HG03342 (cell line): Measurements from ENCODE around the gene EDNRA.

ENCODE experiments used
- ATAC-seq: cut with Tn5 transposase; IDR thresholded peaks from one replicate; pipeline ENCODE4 v1.9.1; 2021; ENCODE audit warnings: mild to moderate bottlenecking, moderate library complexity; ENCODE audit not compliant: unreplicated experiment

EDNRA gene

DNA sequence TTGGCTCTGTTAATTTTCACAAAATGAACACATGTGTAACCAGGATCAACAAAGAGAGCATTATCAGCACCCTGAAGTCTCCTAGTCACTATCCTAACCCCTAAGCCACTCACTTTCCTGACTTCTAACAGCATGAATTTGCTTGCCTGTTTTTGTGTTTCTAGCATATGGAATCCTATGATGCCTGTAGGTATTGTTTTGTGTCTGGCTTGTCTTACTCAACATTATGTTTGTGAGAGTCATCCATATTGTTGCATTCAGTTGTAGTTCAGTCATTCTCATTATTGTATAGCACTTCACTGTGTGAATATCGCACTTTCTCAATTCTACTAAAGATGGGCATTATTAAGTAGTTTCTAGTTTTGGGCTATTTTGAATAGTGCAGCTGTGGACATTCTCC lies 15.6 kb downstream of the EDNRA start:
- ATAC-seq, result no peak

DNA sequence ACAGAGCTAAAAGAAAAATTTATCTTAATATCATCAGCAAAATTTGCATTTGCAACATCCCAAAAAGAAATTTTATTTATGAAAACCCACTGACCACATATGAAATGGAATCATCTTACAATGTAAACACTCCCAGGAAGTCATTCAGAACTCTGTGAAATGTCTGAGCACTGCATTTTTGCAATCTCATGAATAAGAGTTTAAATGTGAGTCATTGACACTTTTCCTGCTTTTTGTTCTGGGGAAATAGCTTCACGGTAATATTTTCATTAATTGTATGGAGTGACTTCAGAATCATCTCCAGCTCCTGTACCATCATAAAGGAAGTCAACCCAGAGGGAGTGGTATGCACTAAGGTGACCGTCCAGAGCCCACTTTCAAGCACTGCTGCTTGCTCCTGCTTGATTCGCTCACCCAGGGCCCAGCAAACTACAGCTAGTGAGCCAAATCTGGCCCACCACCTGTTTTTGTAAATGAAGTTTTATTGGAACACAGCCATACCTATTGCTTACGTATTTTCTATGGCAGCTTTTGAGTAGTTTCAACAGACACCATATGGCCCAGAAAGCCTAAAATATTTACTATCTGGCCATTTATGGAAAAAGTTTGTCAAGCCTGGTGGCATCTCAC lies 17.2 kb downstream of the EDNRA start:
- no peak for ATAC-seq

DNA sequence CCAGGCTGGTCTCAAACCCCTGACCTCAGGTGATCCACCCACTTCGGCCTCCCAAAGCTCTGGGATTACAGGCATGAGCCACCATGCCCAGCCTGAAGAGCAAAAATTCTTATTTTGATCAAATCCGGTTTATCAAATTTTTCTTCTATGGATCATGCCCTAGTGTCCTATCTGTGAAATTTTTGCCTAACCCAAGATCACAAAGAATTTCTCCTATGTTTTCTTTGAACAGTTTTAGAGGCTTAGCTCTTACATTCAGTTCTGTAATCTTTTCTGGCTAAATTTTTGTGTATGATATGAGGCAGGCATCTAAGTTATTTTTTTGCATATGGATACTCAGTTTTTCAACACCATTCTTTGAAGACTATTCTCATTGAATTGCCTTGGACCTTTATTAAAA lies 27.4 kb downstream of the EDNRA start:
- no peak for ATAC-seq

DNA sequence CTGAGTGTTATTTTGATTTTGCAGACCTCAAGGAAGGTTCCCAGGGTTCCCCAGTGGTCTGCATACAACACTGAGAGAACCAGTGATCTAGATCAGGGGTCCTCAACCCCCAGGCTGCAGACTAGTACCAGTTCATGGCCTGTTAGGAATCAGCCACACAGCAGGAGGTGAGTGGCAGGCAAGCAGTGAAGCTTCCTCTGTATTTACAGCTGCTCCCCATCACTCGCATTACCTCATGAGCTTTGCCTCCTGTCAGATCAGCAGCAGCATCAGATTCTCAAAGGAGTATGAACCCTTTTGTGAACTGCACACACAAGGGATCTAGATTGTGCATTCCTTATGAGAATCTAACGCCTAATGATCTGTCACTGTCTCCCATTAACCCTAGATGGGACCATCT lies 28.5 kb downstream of the EDNRA start:
- no peak for ATAC-seq

DNA sequence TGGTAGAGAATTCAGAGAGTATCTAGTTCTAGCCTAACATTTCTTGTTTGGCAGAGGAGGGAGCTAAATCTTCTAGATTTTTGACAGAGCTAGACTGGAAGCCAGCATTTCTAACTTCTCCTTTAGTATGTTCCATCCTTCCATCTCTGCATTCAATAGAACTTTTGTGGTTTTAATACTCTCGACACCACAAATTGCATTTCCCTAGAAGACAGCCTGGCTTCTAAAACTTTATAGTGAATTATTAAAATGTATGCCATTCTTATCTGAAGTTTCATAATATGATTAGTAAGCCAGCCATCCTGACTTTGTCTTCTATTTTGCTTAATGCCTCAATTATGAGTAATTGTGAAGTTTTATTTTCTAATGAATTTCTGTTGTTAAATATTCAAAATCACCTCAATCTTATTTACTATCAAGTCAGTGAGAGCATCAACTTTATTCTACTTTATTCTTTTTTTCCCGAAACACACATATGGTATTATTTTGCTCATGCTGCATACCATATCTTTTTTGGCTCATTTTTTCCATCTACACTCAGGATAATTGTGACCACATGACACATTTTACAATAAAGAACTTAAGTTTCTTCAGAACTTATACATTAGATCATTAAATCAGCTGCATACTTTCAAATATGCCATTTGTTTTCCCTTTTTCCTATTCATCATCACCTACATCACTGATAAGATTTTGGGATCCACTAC lies 30.2 kb downstream of the EDNRA start:
- ATAC-seq, result no peak

DNA sequence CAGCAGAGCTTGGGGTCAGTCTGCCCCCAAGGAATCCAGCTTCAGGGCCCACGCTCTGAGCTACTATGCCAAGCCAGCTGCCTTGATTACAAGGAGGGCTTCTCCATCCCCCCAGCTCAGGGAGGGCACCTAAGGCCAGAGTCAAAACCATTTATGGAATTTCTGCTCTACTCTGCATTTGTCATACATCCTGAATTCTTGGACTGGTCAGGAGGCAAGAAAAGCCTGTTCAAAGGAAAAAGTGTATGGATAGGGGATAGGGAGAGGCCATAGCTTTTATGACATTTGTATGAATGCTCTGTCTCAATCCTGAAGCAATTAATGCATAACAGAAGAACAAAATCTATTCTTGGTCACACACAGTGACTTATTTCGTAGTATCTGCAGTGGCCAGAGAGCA lies 32.2 kb downstream of the EDNRA start:
- ATAC-seq, result no peak

DNA sequence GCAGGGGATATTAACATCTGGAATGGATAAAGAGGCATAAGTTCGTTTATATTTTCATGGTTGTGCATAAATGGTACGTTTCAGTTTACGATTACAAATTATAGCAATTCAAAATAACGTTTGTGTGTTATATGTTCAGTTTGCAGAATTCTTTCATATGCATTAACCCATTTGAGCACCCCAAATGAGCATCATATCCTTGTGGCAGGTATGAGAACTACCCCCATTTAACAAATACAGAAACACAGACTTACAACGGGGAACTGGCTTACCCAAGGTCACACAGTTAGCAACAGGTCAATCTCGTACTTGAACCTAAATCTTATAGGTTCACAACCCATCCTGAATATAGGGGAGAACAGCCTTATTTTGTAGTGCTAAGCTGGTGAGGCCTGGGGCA lies 33.1 kb downstream of the EDNRA start:
- ATAC-seq, result no peak

DNA sequence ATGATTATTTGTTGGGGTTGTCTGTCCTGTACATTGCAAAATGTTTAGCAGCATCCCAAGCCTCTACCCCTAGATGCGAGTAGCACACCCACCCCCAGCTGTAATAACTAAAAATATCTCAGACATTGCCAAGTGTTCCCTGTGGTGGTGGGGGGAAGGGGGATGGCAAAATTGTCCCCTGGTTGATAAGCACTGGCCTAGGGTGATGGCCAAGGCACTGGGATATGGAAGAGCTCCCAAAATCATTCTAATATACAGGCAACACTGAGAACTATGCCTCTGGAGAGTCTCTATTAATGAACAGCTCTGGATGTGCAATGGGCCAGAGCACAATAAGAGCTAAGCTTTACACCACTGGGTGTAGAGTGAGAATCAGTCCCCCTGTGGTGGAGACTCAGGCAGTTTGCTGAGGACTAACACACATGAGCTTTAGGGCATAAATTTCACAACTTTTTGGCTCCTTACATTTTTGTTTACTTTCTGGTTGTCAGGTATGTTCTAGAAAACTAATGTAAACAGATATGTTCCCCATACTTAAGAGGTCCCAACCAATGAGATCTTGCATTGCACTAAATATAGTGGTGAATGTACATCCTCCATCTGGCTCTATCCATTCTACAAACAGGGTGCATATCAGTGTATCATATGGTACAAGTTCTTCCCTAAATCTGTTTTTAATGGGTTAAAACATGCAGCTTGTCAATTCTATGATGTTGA lies 34.5 kb downstream of the EDNRA start:
- no peak for ATAC-seq

DNA sequence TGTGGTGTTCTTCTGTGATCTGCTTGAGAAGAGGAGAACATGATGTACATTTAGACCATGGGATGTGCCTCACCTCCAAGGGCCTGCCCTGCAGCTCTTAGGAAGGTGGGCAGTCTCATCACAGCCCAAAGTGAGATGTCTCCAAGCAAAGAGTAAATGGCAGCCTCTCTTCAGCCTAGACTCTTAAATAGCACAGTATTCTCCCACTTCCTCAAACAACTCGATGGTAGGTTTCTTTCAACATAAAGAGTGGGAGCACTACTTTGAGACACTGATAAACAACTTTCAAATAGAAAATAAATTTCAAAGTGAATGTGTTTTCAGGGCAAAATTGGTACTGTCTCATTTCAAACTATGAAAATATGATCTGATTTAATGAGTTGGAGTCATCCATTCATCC lies 35.2 kb downstream of the EDNRA start:
- ATAC-seq, result no peak

DNA sequence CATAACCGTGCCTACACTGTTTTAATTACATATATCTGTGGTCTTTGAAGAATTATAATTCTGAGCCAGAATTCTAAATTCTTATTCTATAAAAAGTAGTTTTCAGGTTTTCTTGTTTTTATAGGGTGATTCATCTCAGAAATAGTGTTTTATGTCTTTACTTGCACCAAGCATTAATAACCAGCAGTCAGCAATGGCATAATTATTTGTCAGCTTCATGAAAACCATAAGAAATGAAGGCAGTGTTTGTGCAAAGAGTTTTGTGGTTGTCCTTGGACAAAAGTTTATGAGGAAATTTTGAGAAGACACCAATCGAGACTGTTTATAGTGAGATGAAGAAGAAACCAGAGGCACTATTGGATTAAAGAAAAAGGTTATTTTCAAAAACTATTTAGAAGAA lies 37.2 kb downstream of the EDNRA start:
- ATAC-seq, result no peak

DNA sequence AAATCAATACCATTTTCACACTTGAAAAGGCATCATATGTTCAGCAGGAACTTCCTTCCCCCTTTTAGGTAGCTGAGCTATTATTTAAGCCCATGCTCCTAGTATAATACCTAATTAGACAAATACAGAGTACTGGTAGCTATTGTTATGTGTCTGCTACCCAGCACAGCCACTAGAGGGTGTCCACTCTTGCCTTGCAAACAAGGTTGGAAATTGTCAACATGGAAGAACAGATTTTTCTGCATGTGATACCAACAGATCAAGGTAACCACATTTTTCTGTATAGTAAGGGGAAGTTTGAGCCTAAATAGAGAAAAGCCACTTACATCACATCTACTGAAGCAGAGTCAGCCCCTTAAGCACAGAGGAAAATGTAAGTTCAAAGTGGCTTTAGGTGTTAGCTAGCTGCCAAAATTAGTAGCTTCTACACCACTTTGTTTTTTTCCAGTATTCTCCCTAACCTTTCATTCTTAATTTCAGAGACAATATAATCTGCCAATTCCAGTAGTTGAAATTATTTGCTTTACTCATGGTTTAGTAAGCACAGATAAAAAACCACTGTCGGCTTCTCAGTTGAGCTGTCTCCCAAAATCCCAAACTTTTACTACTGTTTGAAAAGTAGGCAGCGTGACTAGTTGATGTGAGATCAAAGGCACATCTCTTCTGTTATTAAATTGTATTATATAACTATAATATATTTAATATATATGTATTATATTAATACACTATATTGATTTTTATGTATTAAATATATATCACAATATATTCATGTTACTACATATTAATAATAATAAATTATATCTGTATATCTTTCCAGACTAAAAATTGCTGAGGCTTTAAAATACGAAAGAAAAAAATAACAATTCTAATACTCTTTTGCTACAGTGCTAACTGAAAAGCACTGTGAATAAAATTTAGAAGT lies 38.2 kb downstream of the EDNRA start:
- ATAC-seq, result peak; percentile 96

DNA sequence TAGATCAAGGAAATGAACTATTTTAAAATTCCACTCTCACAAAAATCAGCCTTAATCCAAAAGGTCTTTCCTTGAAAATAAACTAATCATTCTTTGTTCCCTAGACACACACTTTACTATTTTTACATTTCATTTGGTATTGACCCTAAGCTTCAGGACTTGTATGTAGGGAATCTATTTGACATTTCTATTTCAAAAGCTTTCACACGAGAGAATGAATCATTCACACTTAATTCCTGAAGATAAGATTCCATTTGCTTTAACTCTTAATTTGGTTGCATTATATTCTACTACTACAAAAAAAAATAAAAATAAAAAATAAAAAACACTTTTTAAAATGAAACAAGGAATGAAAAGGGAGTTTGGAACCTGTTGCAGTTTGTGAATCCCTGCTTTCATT lies 43.7 kb downstream of the EDNRA start:
- no peak for ATAC-seq

DNA sequence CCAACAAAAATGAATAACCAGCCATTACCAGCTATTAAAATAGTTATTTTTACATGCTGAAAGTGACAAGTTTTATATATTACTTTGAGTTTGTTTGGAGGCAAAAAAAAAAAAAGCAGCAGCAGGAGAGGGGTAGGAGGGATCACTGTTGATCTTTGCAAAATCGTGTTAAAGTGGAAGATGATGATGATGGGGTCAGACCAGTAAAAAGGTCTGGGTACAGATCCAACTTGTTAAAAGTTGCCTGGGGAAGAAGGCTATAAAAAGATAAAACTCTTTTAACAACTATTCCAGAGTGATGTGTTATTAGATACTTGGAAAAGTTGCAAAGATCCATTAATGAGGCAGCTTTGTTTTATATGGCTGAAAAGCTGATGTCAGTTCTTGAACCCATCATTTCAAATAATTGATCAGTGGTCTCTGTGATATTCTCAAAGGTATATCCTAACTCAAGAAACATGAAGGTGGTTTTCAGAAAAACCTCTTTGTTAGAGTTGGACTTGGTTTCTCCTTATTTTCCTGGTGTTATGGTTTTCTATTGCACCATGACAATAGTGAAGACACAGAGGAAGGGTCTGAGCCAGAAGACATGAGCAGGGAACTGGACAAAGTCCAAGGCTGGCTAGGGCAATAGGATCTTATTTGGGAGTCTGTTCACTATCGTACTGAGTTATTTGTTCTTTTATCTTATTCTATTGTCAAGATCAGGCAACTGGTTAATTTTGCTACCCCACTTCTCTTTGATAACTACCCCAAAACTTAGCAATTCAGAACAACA lies 44.8 kb downstream of the EDNRA start:
- ATAC-seq, result no peak

DNA sequence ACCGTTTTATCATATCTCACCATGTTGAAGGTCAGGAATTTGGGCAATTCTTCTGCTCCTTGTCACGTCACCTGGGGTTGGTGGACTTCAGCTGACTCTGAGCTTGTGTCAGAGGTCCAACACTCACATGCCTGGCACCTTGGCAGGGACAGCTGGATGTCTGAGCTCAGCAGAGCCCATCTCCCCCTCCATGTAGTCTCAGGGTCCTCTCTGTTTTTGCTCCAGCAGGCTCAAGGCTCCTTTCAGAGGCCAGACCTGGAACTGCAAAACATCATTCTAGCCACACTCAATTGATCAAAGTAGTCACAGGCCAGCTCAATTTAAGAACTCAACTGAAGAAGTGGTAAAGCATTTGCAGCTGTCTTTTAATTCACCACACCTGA lies 45.4 kb downstream of the EDNRA start:
- ATAC-seq, result no peak

DNA sequence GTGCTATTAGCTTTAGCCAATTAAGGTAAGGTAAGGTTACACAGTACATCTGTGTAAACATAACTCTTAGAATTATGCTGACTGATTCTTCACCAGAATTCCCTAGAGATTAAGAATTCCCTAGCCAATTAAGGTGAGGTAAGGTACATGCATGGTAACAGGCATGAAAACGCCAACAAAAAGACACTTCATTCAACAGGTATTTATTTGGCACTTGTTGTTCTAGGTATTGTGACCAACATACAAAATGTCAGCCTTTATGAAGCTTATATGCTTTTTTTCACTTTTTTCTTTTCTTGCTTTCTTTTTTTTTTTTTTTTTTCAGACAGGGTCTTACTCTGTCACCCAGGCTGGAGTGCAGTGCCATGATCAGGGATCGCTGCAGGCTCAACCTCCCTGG lies 47.2 kb downstream of the EDNRA start:
- no peak for ATAC-seq

DNA sequence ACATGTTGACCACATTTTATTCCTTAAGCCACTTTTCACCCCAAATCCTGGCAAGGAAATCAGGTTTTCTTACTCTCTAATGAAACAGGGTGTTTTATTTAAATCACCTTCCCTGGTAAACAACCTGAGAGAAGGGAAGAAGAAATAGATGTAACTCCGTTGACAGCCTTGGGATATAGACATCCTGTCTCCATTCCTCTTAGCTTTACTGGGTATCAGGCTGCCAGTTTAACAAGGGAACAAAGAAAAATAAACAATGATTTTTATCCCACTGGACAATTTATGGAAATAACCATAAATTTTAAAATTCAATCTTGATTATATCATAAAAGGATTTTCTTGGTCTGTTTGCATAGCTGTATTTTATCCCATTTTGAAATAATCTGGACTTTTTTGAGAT lies 49.2 kb downstream of the EDNRA start:
- no peak for ATAC-seq

DNA sequence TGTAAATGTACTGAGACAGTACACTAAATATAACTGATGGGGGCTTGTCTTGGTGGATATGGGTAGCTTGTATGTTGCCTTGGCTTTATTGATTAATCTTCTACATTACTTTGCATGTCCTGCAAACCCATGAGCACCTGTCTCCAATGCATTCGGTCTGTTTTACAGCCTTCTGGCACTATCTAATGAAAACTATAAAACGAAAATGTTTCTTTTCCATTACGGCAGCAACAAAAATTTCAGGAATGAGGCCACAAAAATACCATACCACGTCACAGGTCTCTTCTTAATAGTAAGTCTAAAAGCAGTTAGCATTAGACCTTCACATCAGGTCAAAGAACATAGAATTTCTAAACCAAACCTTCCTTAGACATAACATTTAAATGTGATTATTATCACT lies 49.8 kb downstream of the EDNRA start:
- no peak for ATAC-seq

DNA sequence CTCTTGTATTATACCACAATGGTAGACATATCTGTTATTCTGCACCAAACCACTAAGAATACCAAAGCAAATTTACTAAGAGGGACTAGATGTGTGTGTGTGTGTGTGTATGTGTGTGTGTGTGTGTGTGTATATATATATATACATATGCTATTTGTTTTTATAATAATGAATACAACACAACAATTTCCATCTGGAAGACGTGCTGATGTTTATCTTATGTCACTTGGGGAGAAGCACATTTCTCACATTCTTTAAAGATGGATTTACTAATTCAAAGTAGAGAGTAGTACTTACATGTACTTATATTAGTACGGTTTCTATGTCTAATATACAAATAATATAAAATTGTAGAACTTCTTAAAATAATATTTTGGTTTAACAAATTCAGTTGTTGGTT lies 52.0 kb downstream of the EDNRA start:
- ATAC-seq, result no peak

DNA sequence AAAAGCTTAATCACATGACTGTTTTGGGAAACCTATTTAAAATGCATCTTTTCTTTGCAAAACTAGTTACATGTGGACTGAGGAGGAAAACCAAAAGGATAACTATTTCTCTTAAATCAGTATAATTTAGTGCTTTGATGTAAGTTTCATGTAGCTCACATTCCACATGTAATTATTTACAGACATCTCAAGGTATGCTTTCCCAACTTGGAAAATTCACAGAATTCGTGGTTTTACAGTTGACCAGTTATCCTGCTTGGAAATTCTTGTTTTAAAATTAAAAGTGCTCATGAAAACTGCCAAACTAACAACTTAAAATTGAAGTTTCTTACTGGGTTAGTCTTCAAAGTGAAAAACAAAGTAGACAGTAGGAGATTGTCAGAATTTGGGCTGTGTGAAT lies 52.4 kb downstream of the EDNRA start:
- no peak for ATAC-seq

DNA sequence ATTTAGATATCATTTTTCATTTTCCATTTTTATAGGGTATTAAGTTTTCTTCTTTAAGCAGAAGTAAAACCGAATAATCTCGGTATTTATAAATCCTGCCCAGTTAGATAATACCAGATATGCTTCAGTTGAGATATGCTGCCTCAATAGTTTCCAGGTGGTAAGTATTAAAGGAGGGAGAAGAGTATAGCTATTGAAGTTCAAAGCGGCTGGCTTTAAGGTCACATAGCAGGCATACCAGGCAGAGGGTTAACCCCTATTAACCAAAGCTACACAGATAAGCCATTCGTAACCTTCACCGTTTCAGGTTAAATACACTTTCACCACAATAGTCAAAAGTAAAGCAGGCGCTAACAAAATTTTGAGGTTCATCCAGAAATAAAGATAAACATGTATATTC lies 54.2 kb downstream of the EDNRA start:
- no peak for ATAC-seq

DNA sequence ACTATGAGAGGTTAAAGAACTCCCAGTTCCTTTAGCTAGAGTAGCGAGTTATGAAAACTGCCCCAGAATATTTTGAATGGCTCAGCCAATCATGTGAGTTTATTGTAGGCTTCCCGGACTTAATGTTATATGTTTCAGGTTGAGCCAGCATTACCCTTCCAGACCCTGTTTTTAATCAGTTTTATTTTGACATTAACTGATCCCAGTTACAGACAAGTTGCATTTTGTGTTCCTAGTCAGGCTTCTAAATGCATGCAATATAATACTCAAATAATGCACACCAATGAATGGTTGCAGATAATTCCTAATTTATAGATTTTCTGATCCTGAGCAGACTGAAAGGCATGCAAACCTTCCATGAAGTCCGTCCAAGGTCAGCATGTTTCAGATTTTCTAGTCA lies 57.8 kb downstream of the EDNRA start:
- no peak for ATAC-seq
